Activated naive CD8-positive, alpha-beta T cell treated with anti-CD3 and anti-CD28 coated beads, Interleukin-2, amount 50 U/mL, for 24 hours (primary cell): Measurements from ENCODE around the gene IMPA2.

Experiments
- ATAC-seq: fragments of 150-1000 bp; cut with Tn5 transposase; one replicate; pipeline ENCODE4 v1.10.0; 2021
- DNase-seq: peaks from one replicate; pipeline ENCODE4 v3.0.0; 2021
- H3K27ac Mint-ChIP-seq: one replicate; pipeline ENCODE4 v1.8.0; 2021; ENCODE audit warnings: mild to moderate bottlenecking, mixed read lengths
- H3K27me3 Mint-ChIP-seq: one replicate; pipeline ENCODE4 v1.8.0; 2021; ENCODE audit warnings: mixed read lengths
- H3K36me3 Mint-ChIP-seq: one replicate; pipeline ENCODE4 v1.8.0; 2021; ENCODE audit warnings: low read depth, mixed read lengths
- H3K4me1 Mint-ChIP-seq: one replicate; pipeline ENCODE4 v1.8.0; 2021; ENCODE audit warnings: mixed read lengths
- H3K4me3 Mint-ChIP-seq: one replicate; pipeline ENCODE4 v1.8.0; 2021; ENCODE audit warnings: mild to moderate bottlenecking, moderate library complexity, mixed read lengths
- H3K9me3 Mint-ChIP-seq: one replicate; pipeline ENCODE4 v1.8.0; 2021; ENCODE audit warnings: mixed read lengths

Gene IMPA2

DNA sequence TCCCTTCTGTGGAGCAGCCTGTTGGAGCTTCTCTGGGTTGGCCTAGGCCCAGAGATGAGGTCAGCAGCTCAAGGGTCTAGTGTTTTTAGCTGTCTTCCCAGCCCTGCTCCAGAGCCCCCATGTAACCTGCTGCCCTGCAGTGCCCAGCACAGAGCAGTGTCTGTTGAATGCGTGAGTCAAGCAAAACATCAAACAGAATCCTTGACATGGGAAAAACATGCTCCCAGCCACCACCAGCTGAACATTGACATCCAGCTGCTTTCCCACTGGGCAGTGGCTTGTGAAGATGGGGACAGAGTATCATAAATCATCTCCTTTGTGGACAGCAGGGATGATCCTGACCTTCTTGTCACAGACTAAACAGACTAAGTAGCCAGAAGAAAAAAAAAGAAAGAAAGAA is 22.6 kb downstream of the IMPA2 start:
- no peaks in the 10 kb centered on the region for H3K9me3 Mint-ChIP-seq
- H3K4me3 Mint-ChIP-seq = no peak overlapping the region
- no peak for DNase-seq
- no peaks in the 10 kb centered on the region for H3K36me3 Mint-ChIP-seq
- no peak overlapping the region for H3K27ac Mint-ChIP-seq
- no peaks in the 10 kb centered on the region for H3K4me1 Mint-ChIP-seq
- no peak for ATAC-seq
- H3K27me3 Mint-ChIP-seq = no peaks in the 10 kb centered on the region

GRCh38 chr18:12005538-12006487 is 24.5 kb downstream of the IMPA2 start:
- Mint-ChIP-seq H3K4me1 (no peaks in the 10 kb centered on the region), H3K27ac (no peak overlapping the region), H3K4me3 (no peak overlapping the region), H3K9me3 (no peaks in the 10 kb centered on the region), H3K36me3 (peaks cover under 1% of the 10 kb centered on the region), H3K27me3 (no peaks in the 10 kb centered on the region)
- DNase-seq = no peak
- no peak for ATAC-seq

DNA sequence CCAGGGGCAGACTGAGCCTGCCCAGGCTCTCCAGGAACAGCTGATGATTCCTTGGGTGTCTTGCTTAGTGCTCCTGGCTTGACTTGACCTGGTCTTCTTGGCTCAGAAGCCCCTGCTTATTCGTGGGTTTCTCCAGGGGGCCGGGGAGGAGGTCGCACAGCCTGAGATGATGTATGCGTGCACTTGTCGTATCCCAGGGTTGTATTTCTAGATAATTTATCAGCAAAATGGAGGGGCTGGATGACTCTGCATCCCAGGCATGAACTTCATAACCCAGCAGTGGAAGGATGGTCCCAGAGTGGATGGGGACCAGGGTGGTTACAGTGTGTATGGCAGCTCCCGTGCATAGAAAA is 25.2 kb downstream of the IMPA2 start:
- Mint-ChIP-seq H3K9me3 (no peaks in the 10 kb centered on the region), H3K27ac (no peak overlapping the region), H3K4me3 (no peak overlapping the region), H3K4me1 (no peaks in the 10 kb centered on the region), H3K27me3 (no peaks in the 10 kb centered on the region), H3K36me3 (peaks cover 2% of the 10 kb centered on the region)
- no peak for DNase-seq
- no peak for ATAC-seq

DNA sequence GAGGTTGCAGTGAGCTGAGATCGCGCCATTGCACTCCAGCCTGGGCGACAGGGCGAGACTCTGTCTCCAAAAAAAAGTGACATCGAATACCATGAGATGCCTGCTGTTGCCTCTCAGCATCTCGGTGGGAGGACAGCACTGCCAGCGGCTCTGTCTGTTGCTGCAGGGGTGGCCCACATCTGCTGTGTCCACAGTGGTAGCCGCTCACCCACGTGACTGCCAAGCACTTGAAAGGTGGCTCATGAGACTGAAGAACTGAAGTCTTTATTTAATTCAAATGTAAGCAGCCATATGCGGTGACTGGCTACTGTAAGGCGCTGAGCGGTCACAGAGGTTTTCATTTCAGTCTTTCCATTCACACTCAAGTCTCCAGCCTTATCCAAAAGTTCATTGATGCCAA is 25.8 kb downstream of the IMPA2 start:
- ATAC-seq (no peak), DNase-seq (no peak)
- Mint-ChIP-seq H3K4me3 (no peak overlapping the region), H3K27ac (no peak overlapping the region), H3K4me1 (no peaks in the 10 kb centered on the region), H3K9me3 (no peaks in the 10 kb centered on the region), H3K36me3 (peaks cover 2% of the 10 kb centered on the region), H3K27me3 (no peaks in the 10 kb centered on the region)

- DNase-seq (no peak), ATAC-seq (no peak)
- Mint-ChIP-seq H3K27ac (no peak overlapping the region), H3K9me3 (no peaks in the 10 kb centered on the region), H3K36me3 (peaks cover 2% of the 10 kb centered on the region), H3K4me1 (no peaks in the 10 kb centered on the region), H3K4me3 (no peak overlapping the region), H3K27me3 (no peaks in the 10 kb centered on the region)
These were observed 27.0 kb downstream of the IMPA2 start for GRCh38 chr18:12008181-12008767.

GRCh38 chr18:12008842-12009580 is 27.7 kb downstream of the IMPA2 start:
- no peaks in the 10 kb centered on the region for H3K27me3 Mint-ChIP-seq
- no peaks in the 10 kb centered on the region for H3K4me1 Mint-ChIP-seq
- H3K36me3 Mint-ChIP-seq = peaks cover 2% of the 10 kb centered on the region
- ATAC-seq (no peak), DNase-seq (no peak)
- H3K4me3 Mint-ChIP-seq = no peak overlapping the region
- no peak overlapping the region for H3K27ac Mint-ChIP-seq
- H3K9me3 Mint-ChIP-seq = no peaks in the 10 kb centered on the region

- DNase-seq (no peak), ATAC-seq (no peak)
- Mint-ChIP-seq H3K27ac (no peak overlapping the region), H3K4me3 (no peak overlapping the region), H3K27me3 (no peaks in the 10 kb centered on the region), H3K9me3 (no peaks in the 10 kb centered on the region), H3K36me3 (peaks cover 2% of the 10 kb centered on the region), H3K4me1 (no peaks in the 10 kb centered on the region)
These were observed 28.4 kb downstream of the IMPA2 start for GRCh38 chr18:12009581-12010140.

DNA sequence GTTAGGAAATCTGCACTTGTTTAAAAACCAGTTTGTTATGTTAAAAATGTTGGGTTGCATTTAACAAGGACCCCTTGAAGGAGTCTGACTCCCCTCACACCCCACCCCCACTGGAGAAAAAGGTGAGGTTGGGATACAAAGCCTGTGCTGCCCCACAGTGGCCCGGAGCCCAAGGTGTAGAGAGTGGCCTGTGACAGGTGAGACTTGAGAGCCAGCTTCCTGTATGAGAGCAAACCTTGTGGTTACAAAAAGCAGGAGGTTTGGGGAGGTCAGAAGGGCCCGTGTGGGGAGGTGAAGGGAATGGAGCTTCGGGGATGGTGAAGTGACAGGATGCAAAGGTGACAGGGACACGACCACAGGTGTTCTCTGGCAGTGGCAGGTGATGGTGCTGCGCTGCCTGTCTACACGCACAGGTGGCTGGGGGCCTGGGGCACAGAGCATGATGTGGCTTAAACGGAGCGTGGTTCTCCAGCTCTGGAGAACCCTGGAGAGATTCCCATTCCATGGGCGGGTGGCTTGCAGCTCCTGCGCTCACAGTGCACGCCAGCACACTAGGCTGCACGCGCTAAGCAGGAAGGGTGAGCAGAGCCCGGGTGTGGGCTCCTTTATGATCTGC is 29.0 kb downstream of the IMPA2 start:
- Mint-ChIP-seq H3K27ac (no peak overlapping the region), H3K4me1 (no peaks in the 10 kb centered on the region), H3K9me3 (no peaks in the 10 kb centered on the region), H3K4me3 (no peak overlapping the region), H3K27me3 (no peaks in the 10 kb centered on the region), H3K36me3 (peaks cover 2% of the 10 kb centered on the region)
- ATAC-seq = no peak
- no peak for DNase-seq

- no peak for DNase-seq
- no peak overlapping the region for H3K27ac Mint-ChIP-seq
- ATAC-seq = no peak
These were observed 30.1 kb downstream of the IMPA2 start for GRCh38 chr18:12011199-12011956.

GRCh38 chr18:12011957-12012549 is 30.7 kb downstream of the IMPA2 start:
- Mint-ChIP-seq H3K36me3 (peaks cover 2% of the 10 kb centered on the region), H3K27ac (no peak overlapping the region)
- DNase-seq = no peak

More at GRCh38 chr18:12011199-12011956, 30.1 kb downstream of the IMPA2 start:
- H3K27me3 Mint-ChIP-seq = no peaks in the 10 kb centered on the region
- no peaks in the 10 kb centered on the region for H3K9me3 Mint-ChIP-seq
- no peak overlapping the region for H3K4me3 Mint-ChIP-seq
- H3K4me1 Mint-ChIP-seq = no peaks in the 10 kb centered on the region
- H3K36me3 Mint-ChIP-seq = peaks cover 2% of the 10 kb centered on the region

GRCh38 chr18:12012697-12013096 is 31.4 kb downstream of the IMPA2 start:
- H3K27ac Mint-ChIP-seq = no peak overlapping the region
- no peaks in the 10 kb centered on the region for H3K4me1 Mint-ChIP-seq
- peaks cover 2% of the 10 kb centered on the region for H3K36me3 Mint-ChIP-seq
- no peak overlapping the region for H3K4me3 Mint-ChIP-seq
- H3K9me3 Mint-ChIP-seq = no peaks in the 10 kb centered on the region
- no peak for ATAC-seq
- no peaks in the 10 kb centered on the region for H3K27me3 Mint-ChIP-seq
- DNase-seq = no peak

More at GRCh38 chr18:12011957-12012549, 30.7 kb downstream of the IMPA2 start:
- ATAC-seq = no peak
- Mint-ChIP-seq H3K4me3 (no peak overlapping the region), H3K4me1 (no peaks in the 10 kb centered on the region), H3K27me3 (no peaks in the 10 kb centered on the region), H3K9me3 (no peaks in the 10 kb centered on the region)

DNA sequence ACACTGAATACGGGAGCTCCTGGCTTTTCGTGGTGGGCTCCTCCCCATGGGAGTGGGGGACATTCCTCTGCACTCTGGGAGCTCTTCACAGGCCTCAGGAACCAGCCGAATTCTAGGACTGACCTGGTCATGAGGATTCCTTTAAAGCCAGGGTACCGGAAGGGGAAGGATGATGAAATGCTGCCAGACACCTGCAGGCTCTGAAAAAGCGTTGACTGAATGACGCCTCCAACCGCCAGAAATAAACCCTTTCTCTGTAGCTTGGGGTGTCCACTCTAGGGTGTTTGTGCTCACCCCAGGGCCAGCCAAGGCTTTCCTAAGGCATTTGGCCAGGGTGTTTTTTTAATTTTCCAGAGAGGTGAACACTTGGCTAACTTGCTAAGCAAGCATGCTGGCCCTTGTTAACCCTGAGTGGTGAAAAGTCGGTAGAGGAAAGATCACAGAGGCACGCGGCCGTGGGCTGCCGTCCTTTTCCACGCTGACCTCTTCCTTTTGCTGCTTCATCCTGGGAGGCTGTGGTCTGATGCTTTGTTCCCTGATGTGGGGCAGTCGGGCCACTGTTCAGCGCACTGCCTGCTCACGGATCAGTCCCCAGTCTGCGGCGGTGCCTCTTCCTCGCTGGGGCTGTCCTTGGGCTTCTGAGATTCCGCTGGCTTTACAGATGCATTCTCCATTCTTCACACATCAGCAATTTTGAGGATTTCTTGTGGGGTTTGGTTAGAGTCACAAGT is 32.0 kb downstream of the IMPA2 start:
- H3K4me1 Mint-ChIP-seq = no peaks in the 10 kb centered on the region
- no peaks in the 10 kb centered on the region for H3K27me3 Mint-ChIP-seq
- peaks cover 3% of the 10 kb centered on the region for H3K36me3 Mint-ChIP-seq
- no peaks in the 10 kb centered on the region for H3K9me3 Mint-ChIP-seq
- DNase-seq (no peak), ATAC-seq (no peak)
- no peak overlapping the region for H3K4me3 Mint-ChIP-seq
- no peak overlapping the region for H3K27ac Mint-ChIP-seq

- no peaks in the 10 kb centered on the region for H3K4me1 Mint-ChIP-seq
- no peaks in the 10 kb centered on the region for H3K9me3 Mint-ChIP-seq
- H3K36me3 Mint-ChIP-seq = peaks cover 3% of the 10 kb centered on the region
- no peak overlapping the region for H3K27ac Mint-ChIP-seq
- DNase-seq = no peak
- no peak overlapping the region for H3K4me3 Mint-ChIP-seq
- H3K27me3 Mint-ChIP-seq = no peaks in the 10 kb centered on the region
- no peak for ATAC-seq
These were observed 32.8 kb downstream of the IMPA2 start for GRCh38 chr18:12014086-12014485.
